PFSK-1 (cell line): ENCODE measurements around the gene CD300LD.

Experiments used
- POLR2AphosphoS5 ChIP-seq: IDR thresholded peaks from 2 replicates; pipeline ENCODE4 v1.6.1; 2012; ENCODE audit warnings: low read depth, mild to moderate bottlenecking, control low read depth, low read length, moderate library complexity
- REST ChIP-seq, 2 experiments: IDR thresholded peaks; 2 replicates each; pipeline versions ENCODE4 v1.6.1 to v1.8.0; 2011 to 2012; ENCODE audit warnings: low read depth in 2 of 2, low read length in 2 of 2, control low read depth in 1 of 2, inconsistent platforms in 1 of 2, mild to moderate bottlenecking in 1 of 2, moderate library complexity in 1 of 2; ENCODE audit not compliant: insufficient read depth in 1 of 2
- SIN3A ChIP-seq: IDR thresholded peaks from 2 replicates; pipeline ENCODE4 v1.6.1; 2012; ENCODE audit warnings: mild to moderate bottlenecking, low read length, moderate library complexity, borderline replicate concordance; ENCODE audit not compliant: insufficient read depth
- TAF1 ChIP-seq: IDR thresholded peaks from 2 replicates; pipeline ENCODE4 v1.6.1; 2012; ENCODE audit warnings: low read length, control low read depth, borderline replicate concordance; ENCODE audit not compliant: insufficient read depth

GRCh38 chr17:74635418-74635817 is 43.3 kb upstream of the CD300LD start:
- TF ChIP-seq POLR2AphosphoS5 (no peak), TAF1 (no peak), REST (IDR thresholded peaks at IDR 0.05; ENCODE audit: insufficient read depth in 1 of 2, low read depth in 2 of 2, low read length in 2 of 2) (no peak), SIN3A (no peak)
